GM12801 (cell line): ENCODE measurements around the gene MRPL55.

Experiments
- TF ChIP-seq, protein P1 (sequence below): IDR thresholded peaks from one replicate; pipeline ENCODE4 v1.5.1; 2011; ENCODE audit warnings: control low read depth; ENCODE audit not compliant: insufficient read length; ENCODE audit errors: extremely low read depth

Gene MRPL55

DNA sequence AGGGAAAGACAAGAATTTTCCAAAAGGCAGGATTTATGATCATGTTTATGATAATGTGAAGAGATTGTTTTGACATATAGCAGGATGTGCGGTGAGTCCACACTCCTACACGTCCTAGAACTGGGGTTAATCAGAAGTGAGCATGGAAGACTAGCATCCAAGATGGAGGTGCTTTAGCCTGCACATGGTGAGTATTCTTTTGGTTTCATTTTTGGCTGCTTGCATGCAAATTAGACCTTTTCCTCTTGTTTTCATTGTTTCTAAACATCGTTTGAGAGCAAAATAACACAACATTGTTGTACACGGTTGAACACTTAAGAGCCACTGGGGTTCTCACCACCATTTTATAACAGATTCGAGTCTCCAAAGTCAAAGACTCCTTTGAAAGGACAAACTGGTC lies 16.1 kb upstream of the MRPL55 start:
- TF ChIP-seq, protein P1, sequence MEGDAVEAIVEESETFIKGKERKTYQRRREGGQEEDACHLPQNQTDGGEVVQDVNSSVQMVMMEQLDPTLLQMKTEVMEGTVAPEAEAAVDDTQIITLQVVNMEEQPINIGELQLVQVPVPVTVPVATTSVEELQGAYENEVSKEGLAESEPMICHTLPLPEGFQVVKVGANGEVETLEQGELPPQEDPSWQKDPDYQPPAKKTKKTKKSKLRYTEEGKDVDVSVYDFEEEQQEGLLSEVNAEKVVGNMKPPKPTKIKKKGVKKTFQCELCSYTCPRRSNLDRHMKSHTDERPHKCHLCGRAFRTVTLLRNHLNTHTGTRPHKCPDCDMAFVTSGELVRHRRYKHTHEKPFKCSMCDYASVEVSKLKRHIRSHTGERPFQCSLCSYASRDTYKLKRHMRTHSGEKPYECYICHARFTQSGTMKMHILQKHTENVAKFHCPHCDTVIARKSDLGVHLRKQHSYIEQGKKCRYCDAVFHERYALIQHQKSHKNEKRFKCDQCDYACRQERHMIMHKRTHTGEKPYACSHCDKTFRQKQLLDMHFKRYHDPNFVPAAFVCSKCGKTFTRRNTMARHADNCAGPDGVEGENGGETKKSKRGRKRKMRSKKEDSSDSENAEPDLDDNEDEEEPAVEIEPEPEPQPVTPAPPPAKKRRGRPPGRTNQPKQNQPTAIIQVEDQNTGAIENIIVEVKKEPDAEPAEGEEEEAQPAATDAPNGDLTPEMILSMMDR = no peak

DNA sequence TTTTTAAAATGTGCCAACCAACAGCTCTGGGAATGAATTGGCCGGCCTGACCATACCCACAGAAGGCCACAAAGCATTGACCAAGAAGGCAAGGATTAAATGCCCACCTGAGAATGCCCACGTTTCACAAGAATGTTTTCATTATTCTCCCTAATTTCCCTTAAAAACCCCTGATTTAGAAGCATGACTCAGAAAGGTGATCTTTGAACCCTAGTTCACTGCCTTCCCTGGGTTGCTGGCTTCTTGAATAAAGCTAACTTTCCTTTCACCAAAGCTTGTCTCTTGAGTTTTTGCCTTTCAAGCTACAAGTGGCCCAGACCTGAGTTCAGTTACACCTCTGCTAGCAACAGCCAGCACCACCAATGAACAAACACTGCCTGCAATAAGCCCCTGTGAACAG lies 14.4 kb upstream of the MRPL55 start:
- TF ChIP-seq, protein P1 = no peak

DNA sequence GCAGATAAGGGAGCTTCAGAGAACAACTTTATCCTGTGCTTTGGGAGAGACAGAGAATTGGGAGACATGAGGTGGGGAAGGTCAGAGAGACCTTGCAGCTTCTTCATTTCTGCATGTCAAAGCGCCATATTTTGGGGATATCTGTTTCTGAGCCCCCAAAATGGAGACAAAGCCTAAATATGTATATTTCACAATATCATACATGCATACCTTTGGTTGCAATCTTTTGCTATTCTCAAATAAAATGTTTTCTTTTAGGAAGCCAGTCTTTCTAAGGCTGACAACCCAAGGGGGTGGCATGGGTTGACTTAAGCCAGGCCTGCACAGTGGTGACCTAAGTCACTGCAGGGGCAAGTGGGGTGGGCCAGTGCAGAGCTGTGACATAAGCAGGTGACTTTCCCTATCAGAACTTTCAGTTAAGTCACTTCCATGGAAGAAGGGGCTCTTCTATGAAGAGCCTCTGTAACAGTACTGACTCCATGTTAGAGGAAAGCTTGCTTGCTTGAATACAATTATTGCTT lies 13.9 kb upstream of the MRPL55 start:
- TF ChIP-seq, protein P1 = no peak

DNA sequence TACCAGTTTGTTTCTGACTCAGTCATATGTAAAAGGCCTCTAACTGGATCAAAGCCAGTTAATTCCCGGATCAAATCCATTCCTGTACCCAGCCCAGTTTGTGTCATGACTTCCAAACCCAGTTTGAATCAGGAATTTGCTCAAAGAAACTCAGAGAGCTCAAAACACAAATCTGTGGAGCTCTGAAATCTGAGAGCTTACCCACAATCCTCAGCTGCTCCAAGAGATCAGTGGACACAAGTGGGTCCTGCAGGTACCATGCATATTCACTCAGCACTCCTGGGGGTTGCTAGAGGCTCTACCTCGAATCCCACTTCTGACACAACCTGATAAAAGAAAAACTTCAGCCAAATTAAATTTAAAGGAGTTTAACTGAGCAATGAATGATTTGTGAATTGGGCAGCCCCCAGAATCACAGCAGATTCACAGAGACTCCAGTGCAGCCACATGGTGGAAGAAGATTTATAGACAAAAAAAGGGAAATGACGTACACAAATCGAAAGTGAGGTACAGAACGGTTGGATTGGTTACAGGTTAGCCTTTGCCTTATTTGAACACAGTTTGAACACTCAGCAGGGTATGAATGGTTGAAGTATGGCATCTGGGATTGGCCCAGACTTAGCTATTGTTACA lies 11.9 kb upstream of the MRPL55 start:
- TF ChIP-seq, protein P1 = no peak

DNA sequence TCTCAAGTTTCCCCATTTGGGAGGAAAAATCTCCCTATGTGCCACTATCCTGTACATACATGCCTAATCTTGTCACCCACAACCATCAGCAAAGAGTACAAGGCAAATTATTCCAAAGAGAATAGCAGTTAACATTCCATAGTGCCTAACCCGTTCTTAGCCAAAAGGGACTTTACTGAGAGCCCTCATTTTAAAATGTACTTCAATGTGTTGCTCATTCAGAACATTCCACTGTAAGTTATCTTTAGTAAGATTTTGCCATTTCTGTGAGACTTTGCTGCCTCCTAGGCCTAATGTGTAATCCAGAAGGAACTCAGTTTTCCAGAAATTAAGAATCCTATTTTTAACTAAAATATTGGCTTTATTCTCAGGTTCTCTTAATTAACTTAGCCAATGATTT lies 11.3 kb upstream of the MRPL55 start:
- TF ChIP-seq, protein P1 = no peak

DNA sequence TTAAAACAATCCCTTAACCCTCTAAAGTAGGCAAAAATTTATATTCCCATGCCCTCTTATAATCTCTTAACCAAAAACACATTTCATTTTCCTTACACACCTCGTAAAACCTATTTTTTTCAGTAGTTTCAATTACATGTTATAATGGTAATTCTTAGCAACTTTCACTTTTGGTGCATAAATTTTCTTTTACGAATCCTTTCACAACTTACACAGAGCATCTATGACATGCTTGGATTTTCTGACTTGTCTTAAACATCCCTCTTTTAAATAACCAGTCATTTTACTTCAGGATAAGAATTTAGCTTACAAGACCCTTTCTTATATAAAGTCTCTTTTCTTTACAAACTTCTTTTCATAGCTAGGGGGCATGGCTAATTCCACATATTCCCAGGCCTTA lies 8.9 kb upstream of the MRPL55 start:
- TF ChIP-seq, protein P1 = no peak

DNA sequence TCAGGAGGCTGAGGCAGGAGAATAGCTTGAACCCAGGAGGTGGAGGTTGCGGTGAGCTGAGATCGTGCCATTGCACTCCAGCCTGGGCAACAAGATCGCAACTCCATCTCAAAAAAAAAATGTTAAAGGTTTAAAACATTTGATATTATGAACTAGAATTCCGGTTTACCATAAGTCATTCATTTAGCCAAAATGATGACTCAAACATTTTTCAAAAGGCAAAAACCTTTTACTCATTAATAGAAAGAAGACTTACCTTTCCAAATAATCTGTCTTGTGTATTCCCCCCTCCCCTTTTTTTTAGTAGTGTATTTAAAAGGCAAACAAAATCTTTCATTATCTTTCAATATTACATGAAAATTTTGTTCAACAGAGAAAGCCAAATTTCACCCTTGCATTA lies 8.2 kb upstream of the MRPL55 start:
- TF ChIP-seq, protein P1 = no peak
